SIG-M5 (cell line): Measurements from ENCODE around the gene KIF13A.
"Not testable (repeated sequence)": the region's sequence is repeated elsewhere in the genome, so short reads cannot be mapped to it uniquely, and the experiment has no call there.

ENCODE experiments used
- DNase-seq: peaks from one replicate; lab custom pipeline; 2025; lab: John Stamatoyannopoulos, UW

The KIF13A gene

GRCh38 chr6:17968876-17969275 is 18.6 kb downstream of the KIF13A start:
- no peak for DNase-seq

GRCh38 chr6:17967668-17968518 is 19.5 kb downstream of the KIF13A start:
- no peak for DNase-seq

- DNase-seq = no peak
Observed at GRCh38 chr6:17966451-17966850, 21.0 kb downstream of the KIF13A start.

- no peak for DNase-seq
Observed at GRCh38 chr6:17965397-17965796, 22.0 kb downstream of the KIF13A start.

GRCh38 chr6:17964633-17965032 is 22.8 kb downstream of the KIF13A start:
- DNase-seq = no peak

GRCh38 chr6:17962436-17963031 is 24.9 kb downstream of the KIF13A start:
- DNase-seq = no peak

- no peak for DNase-seq
Observed at GRCh38 chr6:17959302-17959701, 28.1 kb downstream of the KIF13A start.

GRCh38 chr6:17957904-17958620 is 29.4 kb downstream of the KIF13A start:
- DNase-seq = no peak

GRCh38 chr6:17957498-17957897 is 29.9 kb downstream of the KIF13A start:
- no peak for DNase-seq

- no peak for DNase-seq
Observed at GRCh38 chr6:17957086-17957485, 30.3 kb downstream of the KIF13A start.

GRCh38 chr6:17950095-17950494 is 37.3 kb downstream of the KIF13A start:
- DNase-seq = no peak

GRCh38 chr6:17949168-17949567 is 38.3 kb downstream of the KIF13A start:
- no peak for DNase-seq

- no peak for DNase-seq
Observed at GRCh38 chr6:17948725-17949124, 38.7 kb downstream of the KIF13A start.

- not testable (repeated sequence) for DNase-seq
Observed at GRCh38 chr6:17947574-17947973, 39.9 kb downstream of the KIF13A start.

GRCh38 chr6:17945575-17945974 is 41.9 kb downstream of the KIF13A start:
- DNase-seq = no peak

GRCh38 chr6:17945111-17945510 is 42.3 kb downstream of the KIF13A start:
- DNase-seq = no peak

- no peak for DNase-seq
Observed at GRCh38 chr6:17941318-17941717, 46.1 kb downstream of the KIF13A start.

GRCh38 chr6:17940151-17940792 is 47.2 kb downstream of the KIF13A start:
- no peak for DNase-seq

- no peak for DNase-seq
Observed at GRCh38 chr6:17938901-17939300, 48.5 kb downstream of the KIF13A start.

- no peak for DNase-seq
Observed at GRCh38 chr6:17935188-17936149, 52.0 kb downstream of the KIF13A start.

- DNase-seq = no peak
Observed at GRCh38 chr6:17933716-17934115, 53.7 kb downstream of the KIF13A start.
